Motor neuron (in vitro differentiated cells): ENCODE measurements around the gene ADAM33. TPM values are rescaled to one million over a fixed set of nuclear protein-coding genes. Genes with fewer than 3 reads are reported as not detected.

Source experiments
- ATAC-seq, 8 experiments: fragments of 200-7000 bp; cut with Tn5 transposase; replicated peaks in 6 of 8; 2 replicates each; pipeline ENCODE4 v1.8.0; 2021; ENCODE audit warnings: mild to moderate bottlenecking in 8 of 8, moderate library complexity in 8 of 8
- H3K27ac ChIP-seq, 2 donors: fragments of 250-450 bp; sonication (Bioruptor Pico); 2 replicates each; pipeline ENCODE4 v1.9.0; 2021; ENCODE audit warnings: antibody characterized with exemption in 2 of 2, mild to moderate bottlenecking in 2 of 2, moderate library complexity in 1 of 2
- H3K4me1 ChIP-seq, 2 donors: fragments of 250-450 bp; sonication (Bioruptor Pico); replicated peaks in 1 of 2; 2 replicates each; pipeline ENCODE4 v1.6.1; 2021; ENCODE audit warnings: antibody characterized with exemption in 2 of 2, mild to moderate bottlenecking in 2 of 2, moderate library complexity in 1 of 2
- H3K4me3 ChIP-seq, 5 donors: fragments of 250-450 bp; sonication (Bioruptor Pico); 2 replicates each; pipeline ENCODE4 v1.9.0; 2021; ENCODE audit warnings: antibody characterized with exemption in 5 of 5, mild to moderate bottlenecking in 5 of 5, moderate library complexity in 4 of 5
- WGBS, 10 experiments: fragments of 450-650 bp; shearing (Covaris generic); methylation state at CpG; one replicate each; pipeline ENCODE4 v1.0.0; 2022; 5-methylcytosine and 5-hydroxymethylcytosine counted together
- in situ Hi-C, 9 experiments: fragments of 400-800 bp; cut with MboI; loops; one replicate each; pipeline ENCODE4 v1.15.0; 2021; ENCODE audit warnings: low sequenced_read_pairs in 9 of 9, low pct_unique_long_range_greater_than_20kb in 2 of 9; ENCODE audit not compliant: unreplicated experiment in 9 of 9
- total RNA-seq, 8 experiments: library from RNA; unstranded; fragments of 300-600 nt; gene quantifications; 2 replicates each; pipeline versions ENCODE4 v1.2.3 to v1.2.4, GENCODE V29; 2022

The ADAM33 gene
- total RNA-seq, 8 experiments from 2014 or later = 0.17 to 62.3 (median 1.2) TPM; not detected in 1

GRCh38 chr20:3631534-3631933 is 50.3 kb downstream of the ADAM33 start:
- Histone ChIP-seq H3K27ac (no peak overlapping the region), H3K4me3 (no peak overlapping the region), H3K4me1 (no peaks in the 10 kb centered on the region)
- ATAC-seq = no peak
- in situ Hi-C loops = no loop called here
- WGBS, 10 experiments = 80 to 100% (median 90%) methylated on average over 1 to 4 of the region's 5 CpGs; no CpG with 5 or more reads in 2 of the 10 experiments

- in situ Hi-C loops = no loop called here
- Histone ChIP-seq H3K4me1 (no peaks in the 10 kb centered on the region), H3K27ac (no peak overlapping the region), H3K4me3 (no peak overlapping the region)
- 83 to 96% (median 89%) methylated on average over 3 to 7 of the region's 8 CpGs; no CpG with 5 or more reads in 3 of the 10 experiments for WGBS, 10 experiments
- ATAC-seq = no peak
Measured at GRCh38 chr20:3630429-3630828, 51.4 kb downstream of the ADAM33 start.

- in situ Hi-C loops = no loop called here
- WGBS, 10 experiments = 0 to 64% (median 50%) methylated on average over 1 to 2 of the region's 2 CpGs; no CpG with 5 or more reads in 3 of the 10 experiments
- Histone ChIP-seq H3K4me1 (no peaks in the 10 kb centered on the region), H3K27ac (no peak overlapping the region), H3K4me3 (no peak overlapping the region)
- no peak for ATAC-seq
Measured at GRCh38 chr20:3629893-3630292, 51.9 kb downstream of the ADAM33 start.

GRCh38 chr20:3628502-3629314 is 53.1 kb downstream of the ADAM33 start:
- ATAC-seq = no peak
- in situ Hi-C loops = no loop called here
- Histone ChIP-seq H3K4me1 (no peaks in the 10 kb centered on the region), H3K27ac (no peak overlapping the region), H3K4me3 (no peak overlapping the region)
- 77 to 100% (median 86%) methylated on average over 3 to 12 of the region's 16 CpGs for WGBS, 10 experiments

GRCh38 chr20:3627476-3627875 is 54.3 kb downstream of the ADAM33 start:
- Histone ChIP-seq H3K4me1 (no peaks in the 10 kb centered on the region), H3K27ac (no peak overlapping the region), H3K4me3 (no peak overlapping the region)
- ATAC-seq = no peak
- 63 to 100% (median 88%) methylated on average over 1 to 2 of the region's 2 CpGs for WGBS, 10 experiments
- in situ Hi-C loops = no loop called here

- no peaks in the 10 kb centered on the region for H3K4me1 ChIP-seq
- in situ Hi-C loops = no loop called here
- H3K27ac ChIP-seq = no peak overlapping the region
- no peak for ATAC-seq
- WGBS, 10 experiments = 57 to 100% (median 94%) methylated on average over 1 to 4 of the region's 4 CpGs
- H3K4me3 ChIP-seq = no peak overlapping the region
Measured at GRCh38 chr20:3622406-3622805, 59.4 kb downstream of the ADAM33 start.

- 38 to 93% (median 70%) methylated on average over 1 to 7 of the region's 8 CpGs; no CpG with 5 or more reads in 1 of the 10 experiments for WGBS, 10 experiments
- H3K4me3 ChIP-seq = no peak overlapping the region
- ATAC-seq = no peak
- H3K27ac ChIP-seq = no peak overlapping the region
- in situ Hi-C loops = no loop called here
- H3K4me1 ChIP-seq = no peaks in the 10 kb centered on the region
Measured at GRCh38 chr20:3621111-3621510, 60.7 kb downstream of the ADAM33 start.

Other genes with a start within 250 kb of the ADAM33 start
- gene ATRN, start 211.0 kb downstream of the ADAM33 start, total RNA-seq = 10 to 100 TPM; 21.7 to 50.0 (median 25.0) TPM
- under 1 TPM in 1 of 8 experiments, not detected in 7; 0.14 TPM for gene GFRA4, start 18.6 kb downstream of the ADAM33 start, total RNA-seq
- under 1 TPM; 0.07 to 0.66 (median 0.31) TPM for gene SIGLEC1, start 30.6 kb upstream of the ADAM33 start, total RNA-seq
- 10 to 100 TPM in 1 of 8 experiments, 1 to 10 TPM in 1, under 1 TPM in 6; 0.23 to 16.4 (median 0.53) TPM for gene HSPA12B, start 50.7 kb upstream of the ADAM33 start, total RNA-seq
- 10 to 100 TPM; 18.1 to 60.6 (median 35.5) TPM for gene ADISSP, start 85.7 kb upstream of the ADAM33 start, total RNA-seq
- gene SPEF1, start 99.4 kb upstream of the ADAM33 start, total RNA-seq = 10 to 100 TPM in 1 of 8 experiments, 1 to 10 TPM in 1, under 1 TPM in 5, not detected in 1; 0.15 to 25.5 (median 0.71) TPM
- 10 to 100 TPM; 18.1 to 69.4 (median 53.1) TPM for gene CENPB, start 104.7 kb upstream of the ADAM33 start, total RNA-seq
- gene CDC25B, start 114.3 kb upstream of the ADAM33 start, total RNA-seq = 100 to 1,000 TPM in 1 of 8 experiments, 10 to 100 TPM in 4, 1 to 10 TPM in 3; 8.0 to 166 (median 22.8) TPM
- 10 to 100 TPM in 4 of 8 experiments, 1 to 10 TPM in 4; 2.6 to 21.1 (median 10.4) TPM for gene AP5S1, start 138.5 kb upstream of the ADAM33 start, total RNA-seq
- gene MAVS, start 164.8 kb upstream of the ADAM33 start, total RNA-seq = 10 to 100 TPM in 5 of 8 experiments, 1 to 10 TPM in 3; 5.9 to 38.8 (median 15.5) TPM
- gene PANK2, start 207.4 kb upstream of the ADAM33 start, total RNA-seq = 10 to 100 TPM; 16.7 to 48.4 (median 33.5) TPM